ENCODE data around the gene NTRK2. TPM values are rescaled to one million over a fixed set of nuclear protein-coding genes. Genes with fewer than 3 reads are reported as not detected.

NTRK2 gene
- total RNA-seq, 1 experiment from 2014 or later = 0.06 TPM

- Histone ChIP-seq H3K9me3 (ENCODE audit: low read depth, low read length, poor library complexity, severe bottlenecking) (no peaks in the 10 kb centered on the region), H3K4me3 (ENCODE audit: low read depth, low read length, poor library complexity, severe bottlenecking) (no peak overlapping the region), H3K36me3 (ENCODE audit: insufficient read depth, low read length, poor library complexity, severe bottlenecking) (no peaks in the 10 kb centered on the region), H3K27ac (ENCODE audit: low read depth, low read length, poor library complexity, severe bottlenecking) (no peak overlapping the region), H3K27me3 (replicated peaks; ENCODE audit: insufficient read depth, low read depth, low read length, poor library complexity) (no peaks in the 10 kb centered on the region), H3K4me1 (ENCODE audit: insufficient read depth, low read length, poor library complexity, severe bottlenecking) (no peaks in the 10 kb centered on the region)
- ChIA-PET POLR2A (ENCODE audit: low non-redundant PET) (interaction anchor here (0.6 kb wide), 1 partner anchor 1146 kb away, joined by 5 read pairs; no protein-coding TSS in a partner anchor), CTCF (no interaction called here)
- TF ChIP-seq EZH2 (IDR thresholded peaks at IDR 0.05; ENCODE audit: borderline replicate concordance, low read depth, low read length, poor library complexity, severe bottlenecking) (no peak), CTCF (conservative IDR thresholded peaks at IDR 0.05; ENCODE audit: low read depth, low read length) (no peak)
- intact Hi-C loops (cut with micrococcal nuclease; ENCODE audit: unreplicated experiment) = no loop called here
- no TSS peak for BruUV-seq (replicated peaks)
- no peak for DNase-seq (ENCODE audit: low spot score)
These were observed 332.4 kb downstream of the NTRK2 start for GRCh38 chr9:85001925-85002324.

- no peak overlapping the region for H3K4me3 ChIP-seq (ENCODE audit: low read depth, low read length, poor library complexity, severe bottlenecking)
- ChIA-PET POLR2A (ENCODE audit: low non-redundant PET) (no interaction called here), CTCF (no interaction called here)
- BruUV-seq (replicated peaks) = no TSS peak
- no peaks in the 10 kb centered on the region for H3K36me3 ChIP-seq (ENCODE audit: insufficient read depth, low read length, poor library complexity, severe bottlenecking)
- no peaks in the 10 kb centered on the region for H3K4me1 ChIP-seq (ENCODE audit: insufficient read depth, low read length, poor library complexity, severe bottlenecking)
- H3K27ac ChIP-seq (ENCODE audit: low read depth, low read length, poor library complexity, severe bottlenecking) = no peak overlapping the region
- intact Hi-C loops (cut with micrococcal nuclease; ENCODE audit: unreplicated experiment) = no loop called here
- H3K27me3 ChIP-seq (replicated peaks; ENCODE audit: insufficient read depth, low read depth, low read length, poor library complexity) = no peaks in the 10 kb centered on the region
- H3K9me3 ChIP-seq (ENCODE audit: low read depth, low read length, poor library complexity, severe bottlenecking) = no peaks in the 10 kb centered on the region
- DNase-seq (ENCODE audit: low spot score) = peak; percentile 45
- TF ChIP-seq EZH2 (IDR thresholded peaks at IDR 0.05; ENCODE audit: borderline replicate concordance, low read depth, low read length, poor library complexity, severe bottlenecking) (no peak), CTCF (conservative IDR thresholded peaks at IDR 0.05; ENCODE audit: low read depth, low read length) (no peak)
These were observed 335.4 kb downstream of the NTRK2 start for GRCh38 chr9:85004818-85005413.

- DNase-seq (ENCODE audit: low spot score) = no peak
- H3K27me3 ChIP-seq (replicated peaks; ENCODE audit: insufficient read depth, low read depth, low read length, poor library complexity) = no peaks in the 10 kb centered on the region
- H3K4me3 ChIP-seq (ENCODE audit: low read depth, low read length, poor library complexity, severe bottlenecking) = no peak overlapping the region
- no peaks in the 10 kb centered on the region for H3K4me1 ChIP-seq (ENCODE audit: insufficient read depth, low read length, poor library complexity, severe bottlenecking)
- H3K27ac ChIP-seq (ENCODE audit: low read depth, low read length, poor library complexity, severe bottlenecking) = no peak overlapping the region
- ChIA-PET POLR2A (ENCODE audit: low non-redundant PET) (no interaction called here), CTCF (interaction anchor here (0.6 kb wide), 1 partner anchor 24 kb away, joined by 11 read pairs; no protein-coding TSS in a partner anchor)
- no TSS peak for BruUV-seq (replicated peaks)
- intact Hi-C loops (cut with micrococcal nuclease; ENCODE audit: unreplicated experiment) = no loop called here
- TF ChIP-seq CTCF (conservative IDR thresholded peaks at IDR 0.05; ENCODE audit: low read depth, low read length) (no peak), EZH2 (IDR thresholded peaks at IDR 0.05; ENCODE audit: borderline replicate concordance, low read depth, low read length, poor library complexity, severe bottlenecking) (no peak)
- no peaks in the 10 kb centered on the region for H3K36me3 ChIP-seq (ENCODE audit: insufficient read depth, low read length, poor library complexity, severe bottlenecking)
- no peaks in the 10 kb centered on the region for H3K9me3 ChIP-seq (ENCODE audit: low read depth, low read length, poor library complexity, severe bottlenecking)
These were observed 338.2 kb downstream of the NTRK2 start for GRCh38 chr9:85007748-85008147.

All from A673 (cell line).